Tongue (tissue), 2 donors: ENCODE measurements around the gene SEMA3A. TPM values are rescaled to one million over a fixed set of nuclear protein-coding genes. Genes with fewer than 3 reads are reported as not detected.
A peak's percentile ranks its signal among the peaks of the same experiment; 100 is the strongest.
"Not testable (repeated sequence)": the region's sequence is repeated elsewhere in the genome, so short reads cannot be mapped to it uniquely, and the experiment has no call there.

Experiments used
- DNase-seq: peaks from one replicate; pipeline ENCODE4 v3.0.0-alpha.2; 2015
- total RNA-seq: library from RNA; depleted of rRNA; stranded (reverse); fragments of >200 nt; gene quantifications from one replicate; pipeline ENCODE4 v1.2.3, GENCODE V29; 2014

The SEMA3A gene
- total RNA-seq, 1 donor from 2014 or later, result 16.1 TPM

GRCh38 chr7:84152995-84153394 lies 41.6 kb downstream of the SEMA3A start:
- DNase-seq, result no peak

- DNase-seq, result not testable (repeated sequence)
Measured at GRCh38 chr7:84150370-84150769, 44.2 kb downstream of the SEMA3A start.

GRCh38 chr7:84149573-84149972 lies 45.0 kb downstream of the SEMA3A start:
- no peak for DNase-seq

- no peak for DNase-seq
Measured at GRCh38 chr7:84145892-84146291, 48.7 kb downstream of the SEMA3A start.

DNA sequence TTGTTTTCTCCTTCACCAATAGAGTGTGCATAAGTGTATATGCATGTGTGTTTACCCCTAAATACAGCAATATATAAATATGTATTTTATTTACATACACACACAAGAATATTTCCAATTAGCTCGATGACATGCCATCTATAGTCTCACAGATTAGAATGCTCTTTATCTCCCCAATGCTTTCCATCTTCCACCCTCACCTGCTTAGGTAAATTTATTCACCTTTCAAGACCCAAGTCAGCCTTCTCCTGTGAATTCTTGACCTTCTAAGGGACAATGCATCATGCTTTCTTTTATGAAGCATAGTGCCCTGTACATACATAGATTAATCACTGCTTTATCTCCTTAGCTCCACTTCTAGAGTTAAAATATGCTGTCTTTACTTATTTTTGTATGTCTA lies 49.7 kb downstream of the SEMA3A start:
- no peak for DNase-seq

GRCh38 chr7:84144480-84144879 lies 50.1 kb downstream of the SEMA3A start:
- no peak for DNase-seq

DNA sequence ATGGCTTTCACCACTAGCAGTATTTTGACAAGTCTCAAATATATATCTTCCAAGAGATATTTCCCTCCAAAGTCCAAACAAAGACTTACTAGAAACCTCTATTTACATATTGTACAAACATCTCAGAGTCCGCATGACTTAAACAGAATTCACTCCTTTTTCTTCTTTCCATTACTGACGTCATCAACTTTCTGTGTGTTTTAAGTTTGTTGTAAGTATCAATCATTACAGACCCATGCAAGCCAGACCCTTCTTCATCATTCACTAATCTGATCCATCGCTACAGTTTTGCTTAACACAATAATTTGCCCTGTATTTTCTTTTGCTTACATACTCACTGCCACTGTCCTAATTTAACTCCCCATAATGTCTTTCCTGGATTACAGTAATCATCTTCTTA lies 51.9 kb downstream of the SEMA3A start:
- no peak for DNase-seq

- DNase-seq, result peak; percentile 37
Measured at GRCh38 chr7:84139986-84140729, 54.4 kb downstream of the SEMA3A start.

DNA sequence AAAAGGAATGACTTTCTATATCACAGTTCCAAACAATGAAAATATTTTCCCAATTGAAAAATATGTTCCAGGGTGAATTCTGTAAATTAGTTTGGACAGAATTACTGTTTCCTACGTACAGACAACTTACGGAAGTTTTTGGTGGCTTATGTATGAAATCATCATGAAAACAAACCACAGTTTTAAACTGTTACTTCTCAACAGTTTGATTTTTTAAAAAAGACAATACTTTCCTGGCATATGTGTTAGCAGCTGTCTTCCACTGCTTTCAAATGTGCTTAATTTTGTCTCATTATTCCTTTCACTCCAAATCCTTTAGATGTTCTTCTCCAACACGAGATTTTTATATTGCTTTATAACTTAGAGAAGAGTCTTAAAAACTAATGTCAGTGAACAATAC lies 56.2 kb downstream of the SEMA3A start:
- no peak for DNase-seq

DNA sequence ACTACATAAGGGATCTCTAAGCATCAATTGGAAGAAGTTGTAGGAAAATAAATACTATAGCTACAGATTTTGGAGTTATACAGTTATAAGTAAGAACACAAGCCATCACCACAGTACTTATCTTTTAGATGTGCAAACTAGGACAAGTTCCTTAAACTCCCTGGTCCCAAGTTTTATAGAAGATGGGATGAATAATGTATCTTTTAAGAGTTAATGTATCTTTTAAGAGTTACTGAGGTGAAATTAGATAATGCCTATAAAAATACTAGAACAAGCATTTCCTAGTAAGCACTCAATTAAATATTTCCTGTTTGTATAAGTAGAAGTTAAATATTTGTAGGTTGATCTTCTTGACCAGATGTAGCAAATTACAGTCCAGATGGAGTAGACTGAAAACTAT lies 56.8 kb downstream of the SEMA3A start:
- no peak for DNase-seq

DNA sequence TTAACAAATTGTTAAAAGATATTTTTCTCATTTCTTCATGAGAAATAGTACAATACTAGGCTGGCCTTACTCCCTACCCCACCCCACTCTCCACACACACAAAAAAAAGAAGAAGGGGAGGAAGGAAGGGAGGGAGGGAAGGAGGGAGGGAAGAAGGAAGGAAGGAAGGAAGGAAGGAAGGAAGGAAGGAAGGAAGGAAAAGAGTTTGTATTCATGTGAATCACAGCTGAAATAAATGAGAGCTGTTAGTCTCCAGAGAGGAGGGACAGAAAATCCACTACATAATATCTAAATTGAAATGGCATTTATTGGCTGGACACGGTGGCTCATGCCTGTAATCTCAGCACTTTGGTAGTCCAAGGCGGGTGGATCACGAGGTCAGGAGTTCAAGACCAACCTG lies 57.8 kb downstream of the SEMA3A start:
- no peak for DNase-seq

GRCh38 chr7:84136336-84136735 lies 58.3 kb downstream of the SEMA3A start:
- DNase-seq, result no peak

DNA sequence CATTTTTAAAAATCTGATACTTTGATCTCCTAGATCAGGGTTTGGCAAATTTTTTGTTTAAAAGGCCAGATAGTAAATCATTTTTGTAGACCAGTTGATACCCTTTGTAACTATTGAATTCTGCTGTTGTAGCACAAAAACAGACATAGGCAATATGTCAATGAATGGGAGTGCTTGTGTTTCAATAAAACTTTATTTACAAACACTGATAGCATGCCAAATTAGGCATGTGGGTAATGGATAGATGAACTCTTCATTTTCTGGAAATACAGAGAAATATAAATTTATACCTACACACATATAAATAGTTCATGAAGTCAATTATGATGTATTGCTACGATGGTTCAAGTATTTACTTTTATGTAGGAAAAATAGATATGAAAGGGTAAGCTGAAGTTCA lies 60.4 kb downstream of the SEMA3A start:
- DNase-seq, result no peak

DNA sequence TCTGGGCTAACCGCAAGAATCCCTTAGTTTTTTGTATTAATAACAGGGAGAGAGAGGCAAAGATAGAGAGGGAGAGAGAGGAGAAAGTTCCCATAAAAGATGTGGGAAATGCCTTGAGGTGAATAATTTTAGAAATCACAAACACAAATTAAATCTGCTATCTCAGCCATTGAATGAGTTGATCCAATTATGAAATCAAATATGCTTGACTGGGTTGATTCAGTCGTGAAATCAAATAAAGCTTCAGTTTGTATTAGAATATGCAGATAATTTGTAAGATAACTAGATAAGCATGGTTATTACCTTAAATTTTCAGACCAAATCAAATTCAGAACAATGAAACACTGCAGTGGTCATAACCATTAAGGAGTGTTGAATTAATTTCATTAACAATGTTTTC lies 68.9 kb downstream of the SEMA3A start:
- no peak for DNase-seq

DNA sequence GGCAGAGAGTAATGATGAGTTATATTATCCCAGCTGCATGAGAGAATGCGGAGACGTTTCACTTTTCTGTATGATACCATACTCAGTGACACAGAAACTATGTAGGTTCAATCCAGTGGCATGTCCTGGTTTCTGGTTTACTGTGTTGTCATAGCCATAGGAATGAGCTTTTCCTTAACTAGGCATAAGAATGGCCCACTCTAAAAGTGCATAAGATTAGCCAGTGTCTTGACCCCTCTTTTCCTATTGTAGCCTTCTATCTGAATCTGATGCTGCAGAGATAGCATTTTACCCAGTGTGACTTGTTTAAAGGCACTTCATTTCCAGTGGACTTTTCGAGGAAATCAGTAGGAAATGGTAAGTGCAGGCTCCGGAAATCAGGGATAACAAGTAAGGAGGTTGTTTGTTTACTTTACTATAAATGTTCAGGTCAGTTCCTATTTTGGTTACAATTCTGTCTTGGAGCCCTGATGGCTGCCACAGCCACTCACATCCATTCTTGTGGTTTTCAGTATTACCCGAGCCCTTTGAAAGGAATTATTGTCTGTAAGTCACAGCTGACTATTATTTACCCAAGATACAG lies 70.5 kb downstream of the SEMA3A start:
- DNase-seq, result no peak

DNA sequence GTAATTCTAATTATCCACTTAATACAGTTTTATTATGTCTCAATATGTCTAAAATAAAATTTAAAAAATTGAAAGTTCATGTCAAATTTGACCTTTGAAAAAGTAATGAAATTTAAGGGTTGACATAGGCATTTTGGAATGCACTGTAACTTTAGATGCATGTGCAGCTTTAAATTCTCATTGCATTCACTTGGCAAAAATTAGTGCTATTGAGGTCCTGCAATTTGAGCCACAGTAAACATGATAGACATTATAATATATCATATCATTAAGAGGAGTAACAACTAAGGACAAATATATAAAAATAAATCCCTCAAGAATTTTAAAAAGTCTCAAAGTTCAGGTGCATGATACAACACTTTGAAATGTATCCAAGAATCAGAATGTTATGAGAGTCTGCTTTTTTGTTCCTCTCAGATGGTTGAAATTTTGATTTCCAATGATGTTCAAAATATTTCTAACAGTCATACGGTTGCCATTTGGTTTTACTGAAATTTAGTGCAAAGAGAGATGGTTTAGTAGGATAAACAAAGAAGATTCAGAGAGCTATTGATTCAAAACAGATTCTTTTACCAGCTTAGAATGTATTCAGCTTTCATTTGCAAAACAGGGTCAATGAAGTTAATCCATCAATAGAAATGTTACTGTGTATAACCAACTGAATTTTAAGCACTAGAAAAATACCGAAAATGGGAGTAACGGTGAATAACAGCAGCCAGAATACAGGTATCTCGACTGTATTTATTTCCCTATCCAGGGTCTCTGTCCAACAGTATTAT lies 71.8 kb downstream of the SEMA3A start:
- no peak for DNase-seq

- DNase-seq, result no peak
Measured at GRCh38 chr7:84117304-84117703, 77.3 kb downstream of the SEMA3A start.

- DNase-seq, result peak; percentile 62
Measured at GRCh38 chr7:84113906-84114850, 80.4 kb downstream of the SEMA3A start.

GRCh38 chr7:84113286-84113685 lies 81.3 kb downstream of the SEMA3A start:
- peak; percentile 83 for DNase-seq

DNA sequence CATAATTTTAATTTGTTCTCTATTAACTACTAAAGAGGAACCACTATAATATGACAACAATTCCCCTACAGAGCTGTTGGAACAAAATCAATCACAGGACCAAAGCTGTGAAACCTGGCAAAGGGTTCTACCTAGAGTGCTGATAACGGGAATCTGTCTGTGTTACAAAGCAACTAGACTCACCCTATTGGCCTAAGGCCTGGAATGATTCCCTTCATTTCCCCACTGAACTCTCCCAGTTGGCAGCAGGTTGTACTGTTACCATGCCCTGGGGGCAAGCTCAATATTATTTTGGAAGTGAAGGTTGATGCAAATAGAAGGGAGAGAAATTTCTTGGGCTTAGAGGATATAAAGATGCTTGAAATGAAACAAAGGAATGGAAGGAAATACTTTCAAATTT lies 81.8 kb downstream of the SEMA3A start:
- no peak for DNase-seq

DNA sequence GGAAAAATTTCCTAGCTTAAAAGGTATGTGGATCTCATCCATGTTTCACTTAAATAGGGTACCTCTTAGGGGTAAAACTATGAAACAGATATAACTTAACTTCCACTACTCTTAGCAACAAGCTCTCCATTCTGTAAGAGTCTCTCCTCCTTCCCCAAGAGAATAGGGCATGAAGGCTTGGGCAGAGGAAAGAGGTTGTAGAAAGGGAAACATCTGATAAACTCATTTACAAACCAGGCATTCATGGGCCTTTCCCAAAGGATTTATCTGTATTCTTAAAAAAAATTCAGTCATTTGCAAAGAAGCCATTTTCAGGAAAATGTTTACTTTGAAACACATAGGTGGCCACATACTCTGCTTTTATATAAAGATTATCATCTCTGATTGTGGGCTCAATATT lies 82.7 kb downstream of the SEMA3A start:
- no peak for DNase-seq

DNA sequence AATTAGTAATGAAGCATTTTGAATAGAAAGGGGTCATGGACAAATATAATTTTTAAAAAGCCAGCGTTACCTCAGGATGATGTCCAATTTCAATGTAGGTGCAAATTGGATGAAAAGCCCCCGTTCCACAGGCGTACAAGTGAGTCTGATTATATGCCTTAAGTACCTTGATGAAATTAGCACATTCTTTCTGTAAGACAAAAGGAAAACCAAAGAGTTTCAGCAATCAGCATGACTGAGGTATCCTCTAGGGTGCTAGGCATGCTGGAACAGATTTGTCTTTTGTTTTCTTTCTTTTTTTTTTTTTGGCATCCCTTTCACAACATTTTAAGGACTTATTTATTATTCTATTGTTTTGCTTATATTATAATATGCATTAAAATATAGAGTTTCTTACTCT lies 84.2 kb downstream of the SEMA3A start:
- DNase-seq, result no peak
